Measurements from ENCODE around the gene MOSPD3. TPM values are rescaled to one million over a fixed set of nuclear protein-coding genes. Genes with fewer than 3 reads are reported as not detected.
A peak's percentile ranks its signal among the peaks of the same experiment; 100 is the strongest.

MOSPD3 gene
- total RNA-seq, 1 experiment from 2014 or later: 16.7 TPM

- no peak overlapping the region; a peak in 1 of 7 replicates for H3K27ac Mint-ChIP-seq
- H3K27me3 ChIP-seq (ENCODE audit: insufficient read depth, low read length): no peaks in the 10 kb centered on the region
- H3K4me1 ChIP-seq (ENCODE audit: insufficient read depth, low read length): peaks cover 7% of the 10 kb centered on the region; the same call in 1 of the 2 replicates
- no peak overlapping the region for H3K27ac ChIP-seq (ENCODE audit: insufficient read length, low read depth, low read length)
- H3K9ac ChIP-seq (ENCODE audit: extremely low read depth, insufficient read length, low read length): no peak overlapping the region
- H3K14ac ChIP-seq (ENCODE audit: insufficient read depth, low read length): no peak overlapping the region
- no peak overlapping the region for H3K18ac ChIP-seq (ENCODE audit: insufficient read length, low read depth, low read length)
- H3K56ac ChIP-seq (ENCODE audit: insufficient read length, low read depth, low read length): no peak overlapping the region
- no peak overlapping the region for H2BK120ac ChIP-seq (ENCODE audit: low read depth, low read length, poor library complexity, severe bottlenecking)
- no peak overlapping the region for H4K91ac ChIP-seq (ENCODE audit: insufficient read length, low read depth, low read length)
- peaks cover 36% of the 10 kb centered on the region for H3K27me3 Mint-ChIP-seq (ENCODE audit: low read depth)
- no peak overlapping the region for H3K4ac ChIP-seq (ENCODE audit: low read depth, low read length)
- WGBS (ENCODE audit: extremely low coverage, insufficient read length, low lambda C conversion rate): no CpG with 5 or more reads among the region's 1 CpG
- H2BK20ac ChIP-seq (ENCODE audit: low read depth, low read length, poor library complexity, severe bottlenecking): no peak overlapping the region
- H2AFZ ChIP-seq (ENCODE audit: low read length): no peak overlapping the region
- no peaks in the 10 kb centered on the region for H3K9me3 Mint-ChIP-seq
- TF ChIP-seq CTCF (conservative IDR thresholded peaks at IDR 0.05): peak; percentile 18; the same call in 1 of the 3 replicates
- no peak overlapping the region for H3K4me2 ChIP-seq (ENCODE audit: insufficient read depth, insufficient read length, low read length)
- no peak for DNase-seq
- no peaks in the 10 kb centered on the region for H4K20me1 ChIP-seq (ENCODE audit: control insufficient read depth, insufficient read depth, insufficient read length)
- H2AK5ac ChIP-seq (ENCODE audit: insufficient read length, low read length): no peak overlapping the region
- no peak overlapping the region for H3T11ph ChIP-seq (ENCODE audit: low read length)
- H2BK15ac ChIP-seq (ENCODE audit: low read depth, low read length): no peak overlapping the region
- no peak overlapping the region for H4K5ac ChIP-seq (ENCODE audit: insufficient read length, low read depth, low read length)
- H3K4me1 Mint-ChIP-seq: peaks cover 33 to 39% of the 10 kb centered on the region in 2 experiments
- H3K9me3 ChIP-seq (ENCODE audit: control insufficient read depth, low read depth, low read length): no peaks in the 10 kb centered on the region
- no peak overlapping the region for H3K23ac ChIP-seq (ENCODE audit: insufficient read length, low read depth, low read length)
- H3K36me3 Mint-ChIP-seq (ENCODE audit: insufficient read depth in 1 of 3, low read depth in 3 of 3): peaks cover 0 to 9% (median 5%) of the 10 kb centered on the region in 3 experiments; a peak in 2 of 7 replicates
- H2BK12ac ChIP-seq (ENCODE audit: insufficient read length, low read depth, low read length): no peak overlapping the region
- H2BK5ac ChIP-seq (ENCODE audit: insufficient read length, low read length): no peak overlapping the region
- no peak overlapping the region for H4K8ac ChIP-seq (replicated peaks; ENCODE audit: insufficient read length, low read depth, low read length)
- no peaks in the 10 kb centered on the region for H3K79me2 ChIP-seq (ENCODE audit: insufficient read depth, low read length)
- no peaks in the 10 kb centered on the region for H3K79me1 ChIP-seq (ENCODE audit: insufficient read depth, low read depth, low read length, poor library complexity, severe bottlenecking)
- peak overlapping the region; percentile 90 to 98 for H3K4me3 Mint-ChIP-seq
- peaks cover 8% of the 10 kb centered on the region for H3K23me2 ChIP-seq (ENCODE audit: insufficient read length, low read depth, low read length, poor library complexity, severe bottlenecking)
These were observed 23.9 kb upstream of the MOSPD3 start for GRCh38 chr7:100588438-100588837.
